Ectodermal cell (in vitro differentiated cells): ENCODE measurements around the gene TK2. TPM values are rescaled to one million over a fixed set of nuclear protein-coding genes. Genes with fewer than 3 reads are reported as not detected.
"Not testable (repeated sequence)": the region's sequence is repeated elsewhere in the genome, so short reads cannot be mapped to it uniquely, and the experiment has no call there.

Experiments
- H3K27ac ChIP-seq: 2 replicates; pipeline ENCODE4 v1.7.0; 2013; ENCODE audit warnings: mild to moderate bottlenecking, low read depth, low read length; ENCODE audit not compliant: insufficient read depth, poor library complexity, severe bottlenecking
- H3K27me3 ChIP-seq: 2 replicates; pipeline ENCODE4 v1.7.0; 2013; ENCODE audit warnings: mild to moderate bottlenecking, low read length; ENCODE audit not compliant: insufficient read depth, control insufficient read depth, poor library complexity, severe bottlenecking
- H3K36me3 ChIP-seq: one replicate; pipeline ENCODE4 v1.7.0; 2013; ENCODE audit warnings: low read length; ENCODE audit not compliant: control insufficient read depth, insufficient read depth
- H3K4me1 ChIP-seq: one replicate; pipeline ENCODE4 v1.7.0; 2013; ENCODE audit warnings: low read length; ENCODE audit not compliant: control insufficient read depth, insufficient read depth
- H3K4me3 ChIP-seq: 2 replicates; pipeline ENCODE4 v1.7.0; 2013; ENCODE audit warnings: low read depth, low read length, control low read depth; ENCODE audit not compliant: insufficient read depth
- H3K9me3 ChIP-seq: 2 replicates; pipeline ENCODE4 v1.7.0; 2013; ENCODE audit warnings: mild to moderate bottlenecking, low read length, moderate library complexity; ENCODE audit not compliant: control insufficient read depth
- WGBS, 2 experiments: methylation state at CpG; one replicate each; pipeline ENCODE4 v1.1.7; 2013; ENCODE audit warnings: missing lambda C conversion rate in 2 of 2; 5-methylcytosine and 5-hydroxymethylcytosine counted together
- polyA plus RNA-seq, 4 experiments: library from polyadenylated mRNA; stranded (reverse); fragments of 50-300 nt; gene quantifications; one replicate each; pipeline ENCODE4 v1.2.3, GENCODE V29; 2013

Gene TK2
- 9.5 TPM for polyA plus RNA-seq (2013, experiment 1 of 4)
- 9.8 TPM for polyA plus RNA-seq (2013, experiment 2 of 4)
- polyA plus RNA-seq (2013, experiment 3 of 4) = 9.2 TPM
- polyA plus RNA-seq (2013, experiment 4 of 4) = 8.8 TPM

GRCh38 chr16:66549284-66550131, at the start of gene TK2:
Gene TK2, minus strand, starts transcription at chr16:66550122. Its CDS starts 61 bp downstream, at chr16:66550061.
- Histone ChIP-seq H3K9me3 (no peaks in the 10 kb centered on the region), H3K27ac (no peak within 1 kb of the TSS), H3K36me3 (no peaks in the 10 kb centered on the region), H3K4me1 (no peaks in the 10 kb centered on the region), H3K27me3 (peaks cover 13% of the 10 kb centered on the region), H3K4me3 (peak within 1 kb of the TSS; percentile 55)
- 14% methylated on average over 80 of the region's 80 CpGs for WGBS, 2 experiments

- Histone ChIP-seq H3K27me3 (no peaks in the 10 kb centered on the region), H3K4me3 (no peak overlapping the region), H3K36me3 (no peaks in the 10 kb centered on the region), H3K4me1 (no peaks in the 10 kb centered on the region), H3K27ac (no peak overlapping the region), H3K9me3 (no peaks in the 10 kb centered on the region)
- 88 to 92% methylated on average over 1 to 2 of the region's 3 CpGs for WGBS, 2 experiments
Measured at GRCh38 chr16:66598111-66598510, 48.2 kb upstream of the TK2 start.

- Histone ChIP-seq H3K4me1 (no peaks in the 10 kb centered on the region), H3K27ac (no peak overlapping the region), H3K36me3 (no peaks in the 10 kb centered on the region), H3K9me3 (no peaks in the 10 kb centered on the region), H3K4me3 (no peak overlapping the region), H3K27me3 (no peaks in the 10 kb centered on the region)
- 95 to 96% methylated on average over 5 of the region's 5 CpGs for WGBS, 2 experiments
Measured at GRCh38 chr16:66596986-66597848, 47.3 kb upstream of the TK2 start.

GRCh38 chr16:66596559-66596958, 46.6 kb upstream of the TK2 start:
- not testable (repeated sequence) for H3K4me3 ChIP-seq, H3K9me3 ChIP-seq, H3K27me3 ChIP-seq, H3K27ac ChIP-seq, H3K4me1 ChIP-seq, H3K36me3 ChIP-seq
- 83 to 100% methylated on average over 4 of the region's 4 CpGs for WGBS, 2 experiments

GRCh38 chr16:66594739-66595138, 44.8 kb upstream of the TK2 start:
- 88 to 90% methylated on average over 7 of the region's 7 CpGs for WGBS, 2 experiments
- no peaks in the 10 kb centered on the region for H3K36me3 ChIP-seq
- H3K4me1 ChIP-seq = no peaks in the 10 kb centered on the region
- no peak overlapping the region for H3K4me3 ChIP-seq
- H3K27ac ChIP-seq = no peak overlapping the region
- no peaks in the 10 kb centered on the region for H3K27me3 ChIP-seq
- H3K9me3 ChIP-seq = no peaks in the 10 kb centered on the region

GRCh38 chr16:66592814-66593213, 42.9 kb upstream of the TK2 start:
- no peaks in the 10 kb centered on the region for H3K4me1 ChIP-seq
- H3K27ac ChIP-seq = no peak overlapping the region
- no peak overlapping the region for H3K4me3 ChIP-seq
- no peaks in the 10 kb centered on the region for H3K36me3 ChIP-seq
- 89 to 96% methylated on average over 2 to 3 of the region's 3 CpGs for WGBS, 2 experiments
- H3K9me3 ChIP-seq = no peaks in the 10 kb centered on the region
- H3K27me3 ChIP-seq = no peaks in the 10 kb centered on the region

- no peak overlapping the region for H3K27ac ChIP-seq
- no peaks in the 10 kb centered on the region for H3K4me1 ChIP-seq
- 81 to 87% methylated on average over 3 of the region's 3 CpGs for WGBS, 2 experiments
- no peaks in the 10 kb centered on the region for H3K36me3 ChIP-seq
- H3K27me3 ChIP-seq = no peaks in the 10 kb centered on the region
- no peaks in the 10 kb centered on the region for H3K9me3 ChIP-seq
- no peak overlapping the region for H3K4me3 ChIP-seq
Measured at GRCh38 chr16:66592241-66592640, 42.3 kb upstream of the TK2 start.

- Histone ChIP-seq H3K27me3 (no peaks in the 10 kb centered on the region), H3K27ac (no peak overlapping the region), H3K9me3 (no peaks in the 10 kb centered on the region), H3K4me1 (no peaks in the 10 kb centered on the region), H3K36me3 (no peaks in the 10 kb centered on the region), H3K4me3 (no peak overlapping the region)
- 82 to 87% methylated on average over 4 of the region's 4 CpGs for WGBS, 2 experiments
Measured at GRCh38 chr16:66591018-66591417, 41.1 kb upstream of the TK2 start.

- H3K4me1 ChIP-seq = no peaks in the 10 kb centered on the region
- no peak overlapping the region for H3K27ac ChIP-seq
- H3K36me3 ChIP-seq = no peaks in the 10 kb centered on the region
- H3K9me3 ChIP-seq = no peaks in the 10 kb centered on the region
- no peak overlapping the region for H3K4me3 ChIP-seq
- 89 to 91% methylated on average over 8 of the region's 8 CpGs for WGBS, 2 experiments
- H3K27me3 ChIP-seq = no peaks in the 10 kb centered on the region
Measured at GRCh38 chr16:66590322-66590721, 40.4 kb upstream of the TK2 start.
